Calu3 (cell line): ENCODE data around the gene TUNAR. TPM values are rescaled to one million over a fixed set of nuclear protein-coding genes. Genes with fewer than 3 reads are reported as not detected.

Source experiments
- BruUV-seq: library from RNA; stranded (reverse); fragments of 400-500 nt; replicated peaks from 2 replicates; lab custom pipeline; 2021; lab: Mats Ljungman, UMichigan
- CTCF ChIA-PET: fragments of 300-600 bp; sonication (Branson Sonifier 250); formaldehyde crosslinking; loops from one replicate; lab custom pipeline; 2022; ENCODE audit warnings: antibody characterized with exemption; lab: Charles Lee
- DNase-seq: peaks from one replicate; pipeline ENCODE4 v3.0.0; 2022
- H3K27ac Mint-ChIP-seq: one replicate; pipeline ENCODE4 v1.8.0; 2022; ENCODE audit warnings: mixed read lengths; ENCODE audit not compliant: unreplicated experiment
- H3K27me3 Mint-ChIP-seq: one replicate; pipeline ENCODE4 v1.8.0; 2022; ENCODE audit warnings: mixed read lengths; ENCODE audit not compliant: unreplicated experiment
- H3K36me3 Mint-ChIP-seq: one replicate; pipeline ENCODE4 v1.8.0; 2022; ENCODE audit warnings: mild to moderate bottlenecking, moderate library complexity, mixed read lengths; ENCODE audit not compliant: insufficient read depth, unreplicated experiment
- H3K4me1 Mint-ChIP-seq: one replicate; pipeline ENCODE4 v1.8.0; 2022; ENCODE audit warnings: mild to moderate bottlenecking, low read depth, mixed read lengths; ENCODE audit not compliant: unreplicated experiment
- H3K4me3 Mint-ChIP-seq: one replicate; pipeline ENCODE4 v1.8.0; 2022; ENCODE audit warnings: mild to moderate bottlenecking, low read depth, moderate library complexity, mixed read lengths; ENCODE audit not compliant: unreplicated experiment
- H3K9me3 Mint-ChIP-seq: one replicate; pipeline ENCODE4 v1.8.0; 2022; ENCODE audit warnings: low read depth, mixed read lengths; ENCODE audit not compliant: unreplicated experiment
- CTCF ChIP-seq: fragments of 200-600 bp; IDR thresholded peaks from one replicate; pipeline ENCODE4 v1.8.0; 2022; ENCODE audit warnings: antibody characterized with exemption; ENCODE audit not compliant: unreplicated experiment
- intact Hi-C: fragments of 100-400 bp; cut with micrococcal nuclease; formaldehyde crosslinking; loops from one replicate; pipeline ENCODE4 v1.10.0; 2022; ENCODE audit not compliant: unreplicated experiment
- total RNA-seq: library from RNA; stranded (reverse); gene quantifications from 2 replicates; pipeline ENCODE4 v1.2.3, GENCODE V29; 2022

The TUNAR gene
- total RNA-seq, 1 experiment from 2014 or later, result not detected

- H3K36me3 Mint-ChIP-seq, result no peaks in the 10 kb centered on the region
- BruUV-seq, result no TSS peak
- H3K4me3 Mint-ChIP-seq, result no peak overlapping the region
- no peak overlapping the region for H3K27ac Mint-ChIP-seq
- intact Hi-C loops, result loop anchor here (10.0 kb wide), 1 partner anchor 203 kb away; no protein-coding TSS in a partner anchor
- H3K9me3 Mint-ChIP-seq, result no peaks in the 10 kb centered on the region
- H3K27me3 Mint-ChIP-seq, result peaks cover 90% of the 10 kb centered on the region
- TF ChIP-seq CTCF, result no peak
- no peaks in the 10 kb centered on the region for H3K4me1 Mint-ChIP-seq
- DNase-seq, result no peak
- CTCF ChIA-PET, result no interaction called here
These were observed 15.5 kb downstream of the TUNAR start for GRCh38 chr14:95892142-95892541.

GRCh38 chr14:95895720-95896119, 19.1 kb downstream of the TUNAR start:
- H3K4me1 Mint-ChIP-seq, result no peaks in the 10 kb centered on the region
- intact Hi-C loops, result loop anchor here (2.0 to 10.0 kb wide), 2 partner anchors 99 to 199 kb away; no protein-coding TSS in a partner anchor
- peaks cover 97% of the 10 kb centered on the region for H3K27me3 Mint-ChIP-seq
- H3K4me3 Mint-ChIP-seq, result no peak overlapping the region
- no peaks in the 10 kb centered on the region for H3K36me3 Mint-ChIP-seq
- peak; percentile 47 for TF ChIP-seq CTCF
- CTCF ChIA-PET, result interaction anchor here (1.1 kb wide), 1 partner anchor 99 kb away, joined by 4 read pairs; no protein-coding TSS in a partner anchor
- no peak overlapping the region for H3K27ac Mint-ChIP-seq
- DNase-seq, result peak; percentile 53
- no peaks in the 10 kb centered on the region for H3K9me3 Mint-ChIP-seq
- BruUV-seq, result no TSS peak

GRCh38 chr14:95896498-95897135, 20.0 kb downstream of the TUNAR start:
- Mint-ChIP-seq H3K27ac (no peak overlapping the region), H3K4me1 (no peaks in the 10 kb centered on the region), H3K27me3 (peaks cover 100% of the 10 kb centered on the region), H3K9me3 (no peaks in the 10 kb centered on the region), H3K4me3 (no peak overlapping the region), H3K36me3 (no peaks in the 10 kb centered on the region)
- BruUV-seq, result no TSS peak
- no peak for TF ChIP-seq CTCF
- CTCF ChIA-PET, result no interaction called here
- intact Hi-C loops, result loop anchor here (10.0 kb wide), 1 partner anchor 198 kb away; no protein-coding TSS in a partner anchor
- DNase-seq, result no peak

- BruUV-seq, result no TSS peak
- Mint-ChIP-seq H3K27ac (no peak overlapping the region), H3K27me3 (peaks cover 100% of the 10 kb centered on the region), H3K9me3 (no peaks in the 10 kb centered on the region), H3K4me1 (no peaks in the 10 kb centered on the region), H3K4me3 (no peak overlapping the region), H3K36me3 (no peaks in the 10 kb centered on the region)
- TF ChIP-seq CTCF, result no peak
- DNase-seq, result no peak
- intact Hi-C loops, result loop anchor here (10.0 kb wide), 1 partner anchor 198 kb away; no protein-coding TSS in a partner anchor
- CTCF ChIA-PET, result no interaction called here
These were observed 20.6 kb downstream of the TUNAR start for GRCh38 chr14:95897280-95897679.
